Aorta (tissue), 5 donors: Measurements from ENCODE around the gene GOLGA6B. TPM values are rescaled to one million over a fixed set of nuclear protein-coding genes. Genes with fewer than 3 reads are reported as not detected.

Source experiments
- ATAC-seq: fragments of 200-7000 bp; cut with Tn5 transposase; one replicate; pipeline ENCODE4 v1.9.1; 2022; ENCODE audit warnings: moderate library complexity; ENCODE audit not compliant: low FRiP score
- DNase-seq, 2 donors: peaks; one replicate each; pipeline ENCODE4 v3.0.0-alpha.2; 2020
- H3K27ac ChIP-seq, 2 donors: one replicate each; pipeline ENCODE4 v1.5.1; 2013; ENCODE audit warnings: low read length in 2 of 2, mild to moderate bottlenecking in 2 of 2, moderate library complexity in 2 of 2, control low read depth in 1 of 2, inconsistent platforms in 1 of 2, low read depth in 1 of 2
- H3K27me3 ChIP-seq, 2 donors: one replicate each; pipeline ENCODE4 v1.6.1; 2013; ENCODE audit warnings: control low read depth in 1 of 2, low read length in 1 of 2, mild to moderate bottlenecking in 1 of 2, moderate library complexity in 1 of 2; ENCODE audit not compliant: insufficient read depth in 2 of 2, control insufficient read depth in 1 of 2
- H3K36me3 ChIP-seq, 2 donors: one replicate each; pipeline ENCODE4 v1.6.1; 2013; ENCODE audit warnings: control low read depth in 1 of 2, low read length in 1 of 2, mild to moderate bottlenecking in 1 of 2; ENCODE audit not compliant: insufficient read depth in 2 of 2, control insufficient read depth in 1 of 2
- H3K4me1 ChIP-seq, 2 donors: one replicate each; pipeline ENCODE4 v1.6.1; 2013; ENCODE audit warnings: low read length in 2 of 2, control low read depth in 1 of 2, mild to moderate bottlenecking in 1 of 2, moderate library complexity in 1 of 2; ENCODE audit not compliant: insufficient read depth in 2 of 2, control insufficient read depth in 1 of 2
- H3K4me3 ChIP-seq, 2 donors: one replicate each; pipeline ENCODE4 v1.5.1; 2013; ENCODE audit warnings: low read length in 2 of 2, control low read depth in 1 of 2, mild to moderate bottlenecking in 1 of 2
- H3K9me3 ChIP-seq: one replicate; pipeline ENCODE4 v1.6.1; 2013; ENCODE audit warnings: mild to moderate bottlenecking, low read length; ENCODE audit not compliant: control insufficient read depth
- WGBS, 2 donors: extraction: QIAGEN DNeasy Blood & Tissue Kit; methylation state at CpG; one replicate each; pipeline ENCODE4 v1.1.7; 2013; 5-methylcytosine and 5-hydroxymethylcytosine counted together
- intact Hi-C, 2 donors: fragments of 100-400 bp; cut with DNase I; formaldehyde crosslinking; loops; one replicate each; pipeline versions ENCODE4 v1.14.2 to v1.15.0; 2022
- polyA plus RNA-seq, 2 donors: library from polyadenylated mRNA; stranded (reverse); fragments of 200-250 nt; gene quantifications; one replicate each; pipeline ENCODE4 v1.2.3, GENCODE V29; 2013
- total RNA-seq, 2 donors: library from RNA; stranded (reverse); fragmentation: NEBNext Ultra II Directional; extraction: Animal tissue kit (Norgen Biotek cat#: 25700); gene quantifications; one replicate each; pipeline ENCODE4 v1.2.1, GENCODE V29; 2021
- donor health status: healthy with polysubstance abuse.
- donor health status: Bipolar disorder and iron deficiency.
- donor health status: DM: no; HTN: no; CAD: no.
- donor health status: DM: no; HTN: no; CAD: no.
- donor health status: DM: yes; HTN: yes; CAD: no.

GOLGA6B gene
- total and polyA plus RNA-seq, 4 donors: not detected

DNA sequence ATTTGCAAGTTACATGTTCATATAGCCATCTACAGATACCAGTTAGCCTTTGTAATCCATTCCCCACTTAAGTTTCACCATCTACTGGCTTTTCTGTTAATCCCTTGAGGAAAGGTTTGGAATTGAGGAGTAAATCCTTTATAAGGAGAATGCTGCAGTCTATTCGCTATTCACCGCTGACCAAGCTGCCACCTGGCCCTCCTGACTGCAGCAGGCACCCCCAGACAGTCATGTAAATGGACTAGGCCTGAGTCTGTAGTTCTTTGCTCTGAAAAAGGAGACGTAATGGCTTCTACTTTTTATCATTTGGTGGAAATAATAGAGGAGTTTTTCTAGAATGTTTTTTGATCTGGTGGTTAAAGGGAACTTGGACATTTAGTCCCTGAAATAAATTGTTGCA lies 28.3 kb downstream of the GOLGA6B start:
- WGBS, 2 donors: 88 to 93% methylated on average over 3 of the region's 3 CpGs
- H3K4me3 ChIP-seq: no peak overlapping the region
- no peaks in the 10 kb centered on the region for H3K36me3 ChIP-seq
- H3K4me1 ChIP-seq: peaks cover 0 to 3% of the 10 kb centered on the region in 2 donors
- no peaks in the 10 kb centered on the region for H3K9me3 ChIP-seq
- H3K27me3 ChIP-seq: no peaks in the 10 kb centered on the region
- intact Hi-C loops: loop anchor here in 1 of 2 donors (10.0 kb wide), 1 partner anchor 208 kb away; the partner anchor contains the start of gene ARIH1
- no peak overlapping the region for H3K27ac ChIP-seq
- DNase-seq: no peak
- no peak for ATAC-seq

GRCh38 chr15:72685301-72685924 lies 30.9 kb downstream of the GOLGA6B start:
- Histone ChIP-seq H3K9me3 (no peaks in the 10 kb centered on the region), H3K27ac (peak overlapping the region; percentile 25 to 39), H3K4me3 (peak overlapping the region; percentile 16 to 54), H3K36me3 (no peaks in the 10 kb centered on the region), H3K27me3 (no peaks in the 10 kb centered on the region), H3K4me1 (peaks cover 0 to 3% of the 10 kb centered on the region in 2 donors)
- WGBS, 2 donors: 26 to 28% methylated on average over 23 of the region's 23 CpGs
- DNase-seq (no peak), ATAC-seq (no peak)
- intact Hi-C loops: loop anchor here in 1 of 2 donors (10.0 kb wide), 1 partner anchor 211 kb away; the partner anchor contains the start of gene ARIH1

- ATAC-seq (peak; percentile 98), DNase-seq (peak; percentile 94 to 96)
- H3K27ac ChIP-seq: peak within 1 kb of the TSS; percentile 25 to 85
- intact Hi-C loops: loop anchor here in 1 of 2 donors (10.0 kb wide), 1 partner anchor 211 kb away; the partner anchor contains the start of gene ARIH1
- peak within 1 kb of the TSS; percentile 16 to 54 for H3K4me3 ChIP-seq
- no peaks in the 10 kb centered on the region for H3K27me3 ChIP-seq
- H3K4me1 ChIP-seq: peaks cover 0 to 3% of the 10 kb centered on the region in 2 donors
- H3K36me3 ChIP-seq: no peaks in the 10 kb centered on the region
- H3K9me3 ChIP-seq: no peaks in the 10 kb centered on the region
- 0% methylated on average over 47 to 49 of the region's 49 CpGs for WGBS, 2 donors
These were observed 31.7 kb downstream of the GOLGA6B start, which contains the start of the genes BBS4 and HIGD2B for GRCh38 chr15:72685925-72686794. Gene BBS4, plus strand, starts transcription at chr15:72686207. Its CDS starts 21 bp downstream, at chr15:72686228. Gene HIGD2B, minus strand, starts transcription at chr15:72686182. Its CDS starts 9,808 bp downstream, at chr15:72676374.

DNA sequence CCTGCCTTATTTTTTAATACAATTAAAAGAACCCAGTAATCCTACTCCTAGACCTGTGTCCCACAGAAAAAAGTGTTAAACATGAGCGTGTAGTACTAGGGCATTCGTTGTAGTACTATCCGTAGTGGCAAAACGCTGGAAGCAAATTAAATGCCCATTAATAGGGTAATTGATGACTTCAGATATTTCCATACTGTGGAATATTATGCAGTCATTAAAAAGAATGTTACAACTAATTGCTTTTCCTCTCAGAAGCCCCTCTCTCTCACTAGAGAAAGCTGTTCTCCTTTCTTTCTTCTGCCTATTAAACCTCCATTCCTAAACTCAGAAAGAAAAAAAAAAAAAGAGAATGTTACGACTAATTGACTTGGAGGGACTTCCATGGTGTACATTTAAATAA lies 34.2 kb downstream of the GOLGA6B start:
- WGBS, 2 donors: 97 to 98% methylated on average over 5 of the region's 5 CpGs
- DNase-seq (no peak), ATAC-seq (no peak)
- no peak overlapping the region for H3K4me3 ChIP-seq
- no peaks in the 10 kb centered on the region for H3K36me3 ChIP-seq
- no peaks in the 10 kb centered on the region for H3K27me3 ChIP-seq
- intact Hi-C loops: loop anchor here in 1 of 2 donors (10.0 kb wide), 1 partner anchor 214 kb away; the partner anchor contains the start of gene ARIH1
- no peaks in the 10 kb centered on the region for H3K9me3 ChIP-seq
- H3K27ac ChIP-seq: no peak overlapping the region
- H3K4me1 ChIP-seq: peaks cover 0 to 3% of the 10 kb centered on the region in 2 donors

DNA sequence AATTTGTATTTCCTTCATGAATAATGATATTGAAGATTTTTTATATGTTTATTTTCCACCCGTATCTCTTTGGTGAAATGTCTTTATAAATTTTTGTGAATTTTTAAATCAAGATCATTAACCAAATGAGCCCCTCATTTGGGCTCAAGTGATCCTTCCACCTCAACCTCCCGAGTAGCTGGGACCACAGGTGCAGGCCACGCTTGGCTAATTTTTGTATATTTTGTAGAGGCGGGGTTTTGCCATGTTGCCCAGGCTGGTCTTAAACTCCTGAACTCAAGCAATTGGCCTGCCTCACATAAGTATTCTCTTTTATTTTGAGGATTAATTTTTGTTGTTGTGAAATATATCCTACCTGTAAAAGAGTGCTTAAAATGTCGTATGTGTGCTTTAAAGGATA lies 36.4 kb downstream of the GOLGA6B start:
- Histone ChIP-seq H3K9me3 (no peaks in the 10 kb centered on the region), H3K4me1 (no peaks in the 10 kb centered on the region), H3K27me3 (no peaks in the 10 kb centered on the region), H3K4me3 (no peak overlapping the region), H3K36me3 (no peaks in the 10 kb centered on the region), H3K27ac (no peak overlapping the region)
- intact Hi-C loops: no loop called here
- DNase-seq: no peak
- ATAC-seq: no peak
- 83 to 85% methylated on average over 5 of the region's 5 CpGs for WGBS, 2 donors

DNA sequence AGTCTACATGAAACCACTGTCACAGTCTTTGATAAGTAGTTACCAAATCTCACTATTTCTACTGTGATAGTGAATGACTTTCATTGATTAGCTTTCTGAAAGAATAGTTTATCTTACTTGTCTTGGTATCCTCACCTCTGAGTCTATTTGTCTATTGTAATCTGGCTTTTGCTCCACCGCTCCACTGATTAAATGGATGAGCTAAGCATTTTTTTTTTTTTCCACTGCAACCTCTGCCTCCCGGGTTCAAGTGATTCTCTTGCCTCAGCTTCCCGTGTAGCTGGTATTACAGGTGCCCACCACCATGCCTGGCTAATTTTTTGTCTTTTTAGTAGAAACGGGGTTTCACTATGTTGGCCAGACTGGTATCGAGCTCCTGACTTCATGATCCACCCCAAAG lies 44.4 kb downstream of the GOLGA6B start:
- 96 to 99% methylated on average over 5 of the region's 5 CpGs for WGBS, 2 donors
- ATAC-seq: no peak
- Histone ChIP-seq H3K4me1 (no peaks in the 10 kb centered on the region), H3K9me3 (no peaks in the 10 kb centered on the region), H3K4me3 (no peak overlapping the region), H3K36me3 (no peaks in the 10 kb centered on the region), H3K27me3 (no peaks in the 10 kb centered on the region), H3K27ac (no peak overlapping the region)
- DNase-seq: no peak
- intact Hi-C loops: no loop called here

GRCh38 chr15:72700076-72700475 lies 45.6 kb downstream of the GOLGA6B start:
- ATAC-seq (no peak), DNase-seq (no peak)
- Histone ChIP-seq H3K36me3 (no peaks in the 10 kb centered on the region), H3K27ac (no peak overlapping the region), H3K9me3 (no peaks in the 10 kb centered on the region), H3K27me3 (no peaks in the 10 kb centered on the region), H3K4me3 (no peak overlapping the region), H3K4me1 (no peaks in the 10 kb centered on the region)
- WGBS, 2 donors: 88 to 91% methylated on average over 9 of the region's 9 CpGs
- intact Hi-C loops: no loop called here

DNA sequence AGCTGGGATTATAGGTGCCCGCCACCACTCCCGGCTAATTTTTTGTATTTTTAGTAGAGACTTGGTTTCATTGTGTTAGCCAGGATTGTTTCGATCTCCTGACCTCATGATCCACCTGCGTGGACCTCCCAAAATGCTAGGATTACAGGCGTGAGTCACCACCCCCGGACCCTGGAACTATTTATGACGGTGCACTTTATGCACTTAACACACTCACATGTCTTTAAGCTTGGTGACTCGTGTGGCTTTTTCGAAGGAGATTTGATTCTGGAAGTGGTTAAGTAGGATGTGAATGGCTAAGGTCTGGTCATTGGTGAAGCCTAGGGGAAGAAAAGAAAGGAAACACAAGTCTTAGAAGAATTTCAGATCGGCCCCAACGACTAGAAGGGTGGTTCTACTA lies 51.8 kb downstream of the GOLGA6B start:
- Histone ChIP-seq H3K4me1 (no peaks in the 10 kb centered on the region), H3K27me3 (no peaks in the 10 kb centered on the region), H3K9me3 (no peaks in the 10 kb centered on the region), H3K27ac (no peak overlapping the region), H3K4me3 (no peak overlapping the region), H3K36me3 (no peaks in the 10 kb centered on the region)
- intact Hi-C loops: no loop called here
- DNase-seq: no peak
- no peak for ATAC-seq
- 95 to 96% methylated on average over 11 of the region's 11 CpGs for WGBS, 2 donors
